T-helper 2 cell treated with Interferon-gamma antibody and Interleukin-4, amounts not matched to agents 100 ng/mL and 5 ng/mL, for 36 hours (primary cell): ENCODE data around the gene ANTKMT. TPM values are rescaled to one million over a fixed set of nuclear protein-coding genes. Genes with fewer than 3 reads are reported as not detected.
"Not testable (repeated sequence)": the region's sequence is repeated elsewhere in the genome, so short reads cannot be mapped to it uniquely, and the experiment has no call there.

Experiments used
- intact Hi-C: fragments of 100-400 bp; cut with micrococcal nuclease; formaldehyde crosslinking; loops from one replicate; pipeline ENCODE4 v1.15.1; 2023
- total RNA-seq: library from RNA; stranded (reverse); gene quantifications from 2 replicates; pipeline ENCODE4 v1.2.3, GENCODE V29; 2022

The ANTKMT gene
- total RNA-seq, 1 donor from 2014 or later: 25.9 TPM

- intact Hi-C loops: loop anchor here (2.0 kb wide), 1 partner anchor 26 kb away; the partner anchor contains the start of gene METRN
These were observed 19.5 kb downstream of the ANTKMT start for GRCh38 chr16:740459-740763.

DNA sequence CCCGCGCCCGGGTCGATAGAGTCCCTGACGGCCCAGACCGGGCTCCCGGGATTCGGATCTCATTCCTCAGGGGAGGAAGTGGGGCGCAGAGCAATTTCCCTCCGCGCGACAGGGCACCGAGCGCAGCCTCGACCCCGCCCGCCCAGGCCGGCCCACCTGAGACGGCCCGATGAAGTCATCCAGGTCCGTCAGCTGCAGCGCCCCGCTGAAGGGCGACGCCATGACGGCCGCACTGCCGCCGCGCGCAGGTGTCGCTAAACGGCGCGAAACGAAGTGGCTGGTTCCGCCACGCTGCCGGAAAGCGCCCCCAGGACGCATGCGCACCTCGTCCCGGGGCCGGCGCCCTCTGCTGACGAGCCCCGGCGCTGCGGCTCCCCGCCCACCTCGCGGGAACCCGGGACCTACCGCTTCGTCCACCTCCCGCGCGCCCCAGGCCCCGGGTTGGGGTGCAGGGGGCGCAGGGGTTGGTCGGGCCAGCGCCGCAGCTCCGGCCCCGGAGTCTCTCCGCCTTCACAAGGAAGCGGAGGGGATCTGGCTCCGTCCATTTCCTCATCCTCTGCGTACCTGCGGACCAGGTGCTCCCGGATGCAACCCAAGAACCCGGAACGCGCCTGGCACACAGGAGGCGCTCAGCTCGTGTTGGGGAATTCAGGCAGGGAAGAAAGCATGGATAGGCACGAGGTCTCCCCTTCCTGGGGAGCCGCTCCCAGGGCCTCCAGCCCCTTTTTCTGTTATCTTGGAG lies 20.0 kb downstream of the ANTKMT start, which contains the start of gene CIAO3:
Gene CIAO3 (minus strand): TSS at position 234 of the 742 bp plus-strand sequence. CDS start 12 bp downstream, at position 222.
- intact Hi-C loops: loop anchor here (1.0 to 2.0 kb wide), 2 partner anchors 26 to 47 kb away; partner anchors contain the start of genes CHTF18, METRN and RPUSD1

- intact Hi-C loops: loop anchor here (1.0 to 2.0 kb wide), 2 partner anchors 27 to 46 kb away; partner anchors contain the start of genes CHTF18, METRN and RPUSD1
These were observed 21.2 kb downstream of the ANTKMT start for GRCh38 chr16:741986-742629.

DNA sequence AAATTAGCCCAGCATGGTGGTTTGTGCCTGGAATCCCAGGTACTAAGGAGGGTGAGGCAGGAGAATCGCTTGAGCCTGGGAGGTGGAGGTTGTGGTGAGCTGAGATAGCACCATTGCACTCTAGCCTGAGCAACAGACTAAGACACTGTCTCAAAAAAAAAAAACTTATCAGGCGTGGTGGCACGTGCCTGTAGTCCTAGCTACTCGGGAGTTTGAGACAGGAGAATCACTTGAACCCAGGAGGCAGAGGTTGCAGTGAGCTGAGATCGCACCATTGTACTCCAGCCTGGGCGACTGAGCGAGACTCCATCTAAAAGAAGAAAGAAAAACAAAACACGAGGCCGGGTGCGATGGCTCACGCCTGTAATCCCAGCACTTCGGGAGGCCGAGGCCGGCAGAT lies 21.9 kb downstream of the ANTKMT start:
- intact Hi-C loops: not testable (repeated sequence)

GRCh38 chr16:743794-744500 lies 23.0 kb downstream of the ANTKMT start:
- intact Hi-C loops: no loop called here

GRCh38 chr16:745739-746138 lies 24.8 kb downstream of the ANTKMT start:
- intact Hi-C loops: no loop called here

DNA sequence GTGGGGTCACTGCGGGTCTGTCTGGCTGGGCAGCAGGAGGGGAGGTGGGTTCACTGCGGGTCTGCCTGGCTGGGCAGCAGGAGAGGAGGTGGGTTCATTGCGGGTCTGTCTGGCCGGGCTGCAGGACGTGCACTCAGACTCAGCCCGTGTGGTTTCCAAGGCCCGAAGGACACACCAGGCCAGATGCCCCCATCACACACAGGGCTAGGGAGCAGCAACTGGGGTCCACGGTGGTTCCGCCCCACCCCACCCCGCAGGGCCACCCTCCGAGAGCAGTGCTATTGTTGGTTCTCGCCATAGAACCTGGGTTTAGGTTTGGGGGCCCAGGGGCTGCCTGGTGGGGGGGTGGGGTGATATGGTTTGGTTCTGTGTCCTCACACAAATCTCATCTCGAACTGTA lies 25.7 kb downstream of the ANTKMT start:
- intact Hi-C loops: no loop called here

- intact Hi-C loops: no loop called here
These were observed 27.2 kb downstream of the ANTKMT start for GRCh38 chr16:747978-748746.

DNA sequence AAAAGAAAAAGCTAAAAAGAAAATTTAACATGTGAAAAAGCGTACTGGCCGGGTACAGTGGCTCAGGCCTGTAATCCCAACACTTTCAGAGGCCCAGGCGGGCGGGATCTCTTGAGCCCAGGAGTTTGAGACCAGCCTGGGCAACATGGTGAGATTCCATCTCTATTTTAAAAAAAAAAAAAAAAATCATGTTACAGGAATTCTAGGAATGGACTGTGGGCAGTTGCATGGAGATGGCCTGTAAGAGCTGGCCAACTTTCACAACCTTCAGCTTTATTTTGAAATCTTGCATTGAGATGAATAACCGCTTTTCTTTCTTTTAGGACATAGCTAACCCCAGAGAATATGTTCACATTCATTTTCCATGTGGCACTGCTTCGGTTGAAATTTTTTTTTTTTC lies 28.1 kb downstream of the ANTKMT start:
- intact Hi-C loops: no loop called here

- intact Hi-C loops: no loop called here
These were observed 29.5 kb downstream of the ANTKMT start for GRCh38 chr16:750485-750884.

- intact Hi-C loops: no loop called here
These were observed 30.4 kb downstream of the ANTKMT start for GRCh38 chr16:751152-752006.

- intact Hi-C loops: no loop called here
These were observed 31.0 kb downstream of the ANTKMT start for GRCh38 chr16:752007-752312.

DNA sequence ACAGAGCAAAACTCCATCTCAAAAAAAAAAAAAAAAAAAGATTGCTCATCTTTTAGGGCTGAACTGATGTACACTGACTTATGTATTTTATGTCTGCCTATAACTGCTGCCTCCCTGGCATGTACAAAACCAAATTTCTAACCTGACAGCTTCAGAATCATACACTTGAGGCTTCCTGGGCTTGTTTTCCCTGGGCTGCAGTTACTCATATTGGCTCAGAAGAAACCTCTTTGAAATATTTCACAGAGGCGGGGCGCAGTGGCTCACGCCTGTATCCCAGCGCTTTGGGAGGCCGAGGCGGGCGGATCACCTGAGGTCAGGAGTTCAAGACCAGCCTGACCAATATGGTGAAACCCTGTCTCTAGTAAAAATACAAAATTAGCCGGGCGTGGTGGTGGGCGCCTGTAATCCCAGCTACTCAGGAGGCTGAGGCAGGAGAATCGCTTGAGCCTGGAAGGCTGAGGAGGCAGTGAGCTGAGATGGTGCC lies 33.2 kb downstream of the ANTKMT start:
- intact Hi-C loops: not testable (repeated sequence)

GRCh38 chr16:754656-755055 lies 33.7 kb downstream of the ANTKMT start:
- intact Hi-C loops: no loop called here

GRCh38 chr16:756428-756827 lies 35.5 kb downstream of the ANTKMT start:
- intact Hi-C loops: no loop called here

DNA sequence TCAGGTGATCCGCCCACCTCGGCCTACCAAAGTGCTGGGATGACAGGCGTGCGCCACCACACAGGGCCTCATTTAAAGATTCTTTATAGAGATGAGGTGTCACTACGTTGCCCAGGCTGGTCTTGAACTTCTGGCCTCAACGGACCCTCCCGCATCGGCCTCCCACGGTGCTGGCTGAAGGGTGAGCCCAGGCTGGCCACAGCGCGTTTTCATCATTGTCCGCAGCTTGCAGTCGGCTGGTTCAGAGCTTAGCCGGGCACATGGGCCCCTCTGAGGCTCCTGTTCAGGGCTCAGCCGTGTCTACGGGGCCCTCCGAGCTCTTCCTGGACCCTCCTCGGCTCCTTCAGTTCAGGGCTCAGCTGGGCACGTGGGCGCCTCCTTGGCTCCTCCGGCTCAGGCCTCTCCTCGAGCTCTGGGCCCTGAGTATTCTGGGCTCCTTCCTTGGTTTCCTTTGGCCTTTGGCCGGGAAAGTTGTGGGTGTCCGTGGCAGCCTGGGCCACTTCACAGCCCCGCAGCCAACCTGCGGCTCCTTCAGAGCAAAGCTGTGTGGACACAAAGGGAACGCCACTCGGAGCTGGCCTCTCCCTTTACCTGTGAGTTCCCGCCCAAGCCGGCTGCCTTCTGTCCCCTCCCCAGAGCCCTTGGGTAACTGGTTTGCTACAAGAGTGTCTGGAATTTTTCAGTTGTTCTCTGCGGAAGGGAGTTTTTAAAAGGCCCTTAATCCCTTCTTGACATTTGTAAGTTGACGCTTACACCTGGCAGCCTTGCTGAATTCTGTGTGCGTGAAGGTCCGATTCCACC lies 38.4 kb downstream of the ANTKMT start:
- intact Hi-C loops: no loop called here

- intact Hi-C loops: no loop called here
These were observed 39.1 kb downstream of the ANTKMT start for GRCh38 chr16:760065-760464.

DNA sequence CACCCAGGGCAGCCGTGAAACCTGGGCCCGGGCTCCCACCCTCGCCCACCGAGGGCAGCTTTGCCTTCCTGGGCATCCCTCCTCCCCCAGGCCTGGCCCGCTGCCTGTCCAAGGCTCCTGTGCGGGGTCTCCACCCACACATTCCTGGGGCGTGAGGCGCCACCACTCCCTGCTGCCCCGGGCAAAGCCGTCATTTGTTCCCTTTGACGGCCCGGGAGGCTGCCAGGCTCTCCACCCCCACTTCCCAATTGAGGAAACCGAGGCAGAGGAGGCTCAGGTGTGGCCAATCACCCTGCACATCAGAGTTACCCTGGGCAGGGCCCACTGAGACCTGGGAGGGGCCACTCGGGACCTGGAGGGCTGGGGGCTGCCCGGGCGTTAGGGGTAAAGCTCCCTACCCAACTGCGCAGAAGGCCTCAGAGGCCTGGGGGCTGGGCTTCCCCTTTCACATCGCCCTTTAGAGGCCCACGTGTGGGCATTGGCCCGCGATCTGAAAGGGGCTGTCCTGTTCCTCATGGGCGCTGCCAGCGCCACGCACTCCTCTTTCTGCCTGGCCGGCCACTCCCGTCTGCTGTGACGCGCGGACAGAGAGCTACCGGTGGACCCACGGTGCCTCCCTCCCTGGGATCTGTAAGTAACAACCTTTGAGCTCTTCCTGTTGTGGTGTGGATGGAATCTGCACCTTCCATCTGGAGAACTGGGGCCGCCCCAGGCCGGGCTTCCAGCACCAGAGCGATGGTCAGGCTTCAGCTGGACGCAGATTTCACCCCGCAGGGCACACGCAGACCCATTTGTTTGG lies 39.8 kb downstream of the ANTKMT start, which contains the start of gene MSLN:
Gene MSLN (plus strand): TSS at position 190 of the 799 bp plus-strand sequence. CDS start 1,947 bp downstream, outside the sequence.
- intact Hi-C loops: no loop called here
